8988T (cell line): ENCODE data around the gene LGALS16.
"Not testable (repeated sequence)": the region's sequence is repeated elsewhere in the genome, so short reads cannot be mapped to it uniquely, and the experiment has no call there.

Experiments
- DNase-seq: peaks from one replicate; pipeline ENCODE4 v3.0.0; 2011

LGALS16 gene, protein sequence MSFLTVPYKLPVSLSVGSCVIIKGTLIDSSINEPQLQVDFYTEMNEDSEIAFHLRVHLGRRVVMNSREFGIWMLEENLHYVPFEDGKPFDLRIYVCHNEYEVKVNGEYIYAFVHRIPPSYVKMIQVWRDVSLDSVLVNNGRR

DNA sequence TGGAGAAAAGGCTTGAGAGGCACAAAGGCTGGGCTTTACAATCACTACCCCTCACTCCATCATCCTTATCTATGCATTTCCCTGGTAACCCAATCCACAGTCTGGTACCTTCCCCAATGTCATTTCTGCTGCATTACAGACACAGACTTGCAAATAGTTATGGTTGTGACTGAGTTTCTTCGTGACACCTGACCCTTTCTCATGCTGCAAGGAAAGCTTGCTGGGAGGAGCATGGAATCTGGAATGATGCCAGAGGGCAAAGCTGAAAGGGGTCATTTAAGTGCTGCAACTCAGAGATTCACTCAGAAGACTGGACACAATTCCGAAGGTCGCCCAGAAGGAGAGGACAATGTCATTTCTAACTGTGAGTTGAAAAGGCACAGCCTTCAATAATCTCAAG lies at the start of gene LGALS16:
TSS of gene LGALS16 (plus strand) at position 301 of the 400 bp plus-strand sequence. CDS start at position 350, 49 bp downstream.
- DNase-seq: no peak

DNA sequence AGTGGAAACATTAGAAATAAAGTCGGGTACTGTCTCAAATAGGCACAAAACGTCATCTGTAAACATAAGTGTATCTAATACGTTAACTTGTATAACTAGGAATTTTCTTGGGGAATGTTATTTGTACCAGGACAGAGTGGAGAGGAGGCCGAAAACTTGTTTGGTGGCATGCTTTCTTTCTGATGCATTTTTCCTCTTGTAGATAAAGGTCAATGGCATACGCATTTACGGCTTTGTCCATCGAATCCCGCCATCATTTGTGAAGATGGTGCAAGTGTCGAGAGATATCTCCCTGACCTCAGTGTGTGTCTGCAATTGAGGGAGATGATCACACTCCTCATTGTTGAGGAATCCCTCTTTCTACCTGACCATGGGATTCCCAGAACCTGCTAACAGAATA lies 48.7 kb upstream of the LGALS16 start:
- DNase-seq: no peak

DNA sequence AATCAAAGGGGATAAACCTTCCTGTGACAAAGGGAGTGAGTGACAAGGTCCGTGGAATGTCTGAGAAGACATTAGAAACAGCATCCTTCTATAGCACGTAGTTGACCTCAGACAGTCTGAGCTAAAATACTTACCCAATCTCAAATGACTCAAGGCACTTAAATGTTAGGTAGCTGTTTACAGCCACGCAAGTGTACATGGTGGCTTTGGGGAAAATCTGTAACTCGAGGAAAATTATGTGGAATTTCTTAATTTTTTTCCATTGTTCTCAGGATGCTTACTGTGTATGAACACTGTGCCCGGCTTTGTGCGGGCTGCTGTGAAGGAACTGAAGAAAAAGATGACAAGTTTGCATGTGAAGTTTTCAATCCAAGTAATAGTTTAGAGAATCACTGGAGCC lies 48.2 kb upstream of the LGALS16 start:
- DNase-seq: no peak

DNA sequence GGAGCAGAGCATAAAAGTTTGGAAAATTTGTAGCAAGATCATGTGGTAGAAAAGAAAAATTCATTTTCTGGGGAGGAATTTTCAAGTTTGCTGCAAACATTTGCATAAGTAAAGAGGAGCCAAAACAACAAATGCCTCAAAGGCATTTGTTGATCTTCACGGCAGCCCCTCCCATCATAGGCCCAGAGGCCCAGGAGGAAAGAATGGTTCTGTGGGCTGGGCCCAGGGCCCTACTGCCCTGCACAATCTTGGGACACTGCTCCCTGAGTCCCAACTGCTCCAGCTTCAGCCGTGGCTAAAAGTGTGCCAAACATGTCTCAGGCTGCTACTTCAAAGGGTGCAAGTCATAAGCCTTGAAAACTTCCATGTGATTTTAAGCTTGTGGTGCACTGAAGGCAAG lies 42.1 kb upstream of the LGALS16 start:
- DNase-seq: no peak

DNA sequence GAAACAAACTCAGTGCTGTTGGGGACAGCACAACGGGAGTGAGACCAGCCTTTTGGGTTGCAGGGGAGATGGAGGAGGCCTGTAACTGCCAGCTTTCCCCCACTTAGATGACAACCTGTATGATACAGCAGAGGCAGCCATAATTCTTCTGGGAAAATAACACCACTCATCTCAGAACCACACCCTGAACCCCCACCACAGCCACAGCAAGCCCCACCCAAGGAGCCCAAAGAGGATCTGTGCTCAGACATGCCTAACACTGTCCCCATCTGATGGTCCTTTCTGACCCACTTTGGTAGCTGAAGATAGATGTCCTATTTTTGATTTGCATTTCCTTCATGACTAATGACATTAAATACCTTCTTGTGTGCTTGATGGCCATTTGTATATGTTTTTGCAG lies 38.0 kb upstream of the LGALS16 start:
- no peak for DNase-seq

DNA sequence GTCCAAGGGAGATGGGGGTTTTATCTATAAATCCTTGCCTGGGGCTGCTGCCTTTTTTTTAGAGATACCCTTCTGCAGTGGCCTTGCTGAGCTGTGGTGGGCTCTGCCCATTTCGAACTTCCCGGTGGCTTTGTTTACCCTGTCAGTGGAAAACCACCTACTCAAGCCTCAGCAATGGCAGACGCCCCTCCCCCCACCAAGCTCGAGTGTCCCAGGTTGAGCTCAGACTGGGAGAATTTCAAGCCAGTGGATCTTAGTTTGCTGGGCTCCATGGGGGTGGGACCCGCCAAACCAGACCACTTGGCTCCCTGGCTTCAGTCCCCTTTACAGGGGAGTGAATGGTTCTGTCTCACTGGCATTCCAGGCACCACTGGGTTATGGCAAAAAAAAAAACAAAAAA lies 31.8 kb upstream of the LGALS16 start:
- no peak for DNase-seq

DNA sequence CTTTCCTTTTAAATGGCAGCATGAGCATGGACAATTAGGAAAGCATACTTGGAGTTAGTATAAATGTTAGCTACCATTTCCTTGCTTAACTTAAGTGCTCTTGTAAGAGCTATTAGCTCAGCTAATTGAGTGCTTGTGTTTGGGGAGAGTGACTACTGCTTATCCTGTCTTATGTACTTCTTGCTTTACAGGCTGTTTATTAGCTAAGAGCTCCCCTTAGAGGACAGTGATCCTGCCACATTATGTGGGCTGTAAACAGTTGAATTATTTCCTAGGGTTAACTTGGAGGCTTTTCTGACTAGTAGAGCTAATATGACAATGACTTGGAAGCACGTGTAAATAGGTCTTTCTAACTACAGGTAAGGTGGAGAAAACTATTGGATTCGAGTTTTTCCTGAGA lies 28.1 kb upstream of the LGALS16 start:
- not testable (repeated sequence) for DNase-seq

DNA sequence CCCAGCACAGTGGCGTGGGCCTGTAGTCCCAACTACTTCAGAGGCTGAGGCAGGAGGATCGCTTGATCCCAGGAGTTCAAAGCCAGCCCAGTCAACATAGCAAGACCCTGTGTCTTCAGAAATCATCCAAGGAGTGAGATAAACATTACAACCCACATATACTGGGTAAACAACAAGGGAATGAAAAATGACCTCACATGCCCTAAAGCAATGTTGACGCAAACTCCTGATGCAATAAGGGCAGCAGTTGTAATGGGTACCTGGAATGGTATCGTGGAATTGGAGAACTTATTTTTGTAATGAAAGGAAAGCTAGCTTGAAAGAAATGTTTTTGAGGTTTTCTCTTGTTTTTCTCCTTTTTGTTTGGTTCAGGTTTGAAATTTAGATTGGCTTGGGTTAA lies 24.5 kb upstream of the LGALS16 start:
- no peak for DNase-seq

DNA sequence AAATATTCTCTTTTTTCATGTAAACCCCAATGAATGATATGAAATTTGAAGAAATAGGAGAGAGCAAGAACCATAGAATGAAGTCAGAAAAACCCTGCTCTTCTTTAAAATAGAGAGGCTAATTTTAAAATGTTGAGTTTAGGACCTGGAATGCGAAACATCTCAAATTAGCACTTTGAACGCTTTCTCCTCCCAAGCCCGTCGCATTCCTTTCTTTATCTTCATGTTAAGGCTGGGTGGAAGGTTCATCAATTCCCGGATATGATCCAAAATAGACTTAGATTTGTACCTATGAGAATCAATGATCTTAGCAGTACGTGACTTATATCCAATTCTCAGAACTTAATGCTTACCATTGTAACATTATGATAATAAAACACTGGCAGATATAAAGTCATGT lies 24.1 kb upstream of the LGALS16 start:
- no peak for DNase-seq

DNA sequence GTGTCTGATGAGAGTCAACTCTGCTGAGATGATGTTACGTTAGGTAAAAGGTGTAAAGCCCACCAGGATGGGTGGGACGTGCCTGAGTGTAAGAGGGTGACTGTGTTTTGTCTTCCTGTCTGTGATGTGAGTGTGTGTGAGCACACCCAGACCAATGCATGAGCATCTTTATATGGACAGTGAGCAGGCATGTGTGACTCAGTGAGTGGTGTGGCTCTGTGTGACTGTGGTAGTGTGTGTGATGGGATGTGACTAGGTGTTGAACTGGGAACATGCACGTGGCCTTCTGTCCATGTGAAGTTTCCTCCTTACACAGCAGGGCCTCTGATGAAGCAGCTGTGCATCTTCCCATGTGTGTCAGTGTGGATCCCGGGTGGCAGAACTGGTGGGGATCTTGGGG lies 17.8 kb upstream of the LGALS16 start:
- DNase-seq: no peak

DNA sequence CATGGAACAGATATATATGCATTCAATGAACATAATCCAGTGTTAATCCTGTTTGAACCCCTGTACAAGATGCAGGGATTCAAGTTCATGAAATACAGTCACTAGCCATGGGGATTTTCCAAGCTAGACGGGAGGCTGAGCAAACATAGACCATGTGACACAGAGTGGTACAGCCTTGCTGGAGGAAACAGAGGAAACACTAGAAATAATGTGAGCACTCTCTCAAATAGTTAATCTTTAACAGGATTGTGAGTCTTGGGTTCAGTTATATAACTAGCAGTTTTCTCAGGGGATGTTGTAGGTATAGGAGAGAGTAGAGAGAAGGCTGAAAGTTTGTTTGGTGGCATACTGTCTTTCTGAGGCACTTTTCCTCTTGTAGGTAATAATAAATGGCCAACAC lies 13.9 kb upstream of the LGALS16 start:
- no peak for DNase-seq

DNA sequence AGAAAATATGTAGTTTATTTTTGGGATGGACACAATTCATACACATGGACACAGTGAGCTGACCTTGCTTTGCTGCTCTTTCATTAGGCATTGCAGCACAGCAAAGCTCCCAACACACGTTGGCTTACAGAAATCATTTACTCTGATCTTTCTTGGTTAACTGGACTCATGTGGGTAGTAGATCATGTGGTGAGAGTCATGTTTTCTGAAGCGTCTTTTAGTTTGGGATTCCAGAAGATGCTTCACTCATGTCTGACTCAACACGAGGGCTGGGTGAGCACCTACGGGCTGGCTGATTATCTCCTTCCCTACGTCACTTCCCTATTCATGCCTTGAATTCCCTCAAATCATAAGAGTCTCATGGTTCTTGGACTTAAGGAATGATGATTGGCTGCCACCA lies 12.1 kb upstream of the LGALS16 start:
- DNase-seq: no peak

DNA sequence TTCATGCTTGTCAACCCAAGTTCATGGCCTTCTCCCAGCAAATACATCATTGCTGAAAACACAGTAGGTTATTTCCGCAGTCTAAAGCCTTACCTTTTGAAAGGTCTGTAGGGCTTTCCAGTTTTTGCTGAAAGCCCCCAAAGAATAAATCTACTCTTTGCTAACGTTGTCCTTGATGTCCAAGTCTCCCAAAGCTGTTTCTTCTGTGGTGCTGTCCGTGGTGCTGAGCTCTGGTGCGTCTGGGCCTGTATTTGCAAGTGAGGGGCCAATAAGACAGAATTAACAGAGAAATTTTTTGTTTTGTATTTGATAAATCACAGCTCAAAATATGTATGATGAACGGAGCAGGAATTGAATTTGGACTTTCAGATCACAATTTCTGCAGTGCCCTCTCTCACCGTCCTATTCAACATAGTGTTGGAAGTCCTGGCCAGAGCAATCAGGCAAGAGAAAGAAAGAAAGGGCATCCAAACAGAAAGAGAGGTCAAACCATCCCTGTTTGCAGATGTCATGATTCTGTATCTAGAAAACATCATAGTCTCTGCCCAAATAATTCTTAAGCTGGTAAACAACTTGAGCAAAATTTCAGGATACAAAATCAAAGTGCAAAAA lies 9.8 kb upstream of the LGALS16 start:
- no peak for DNase-seq

DNA sequence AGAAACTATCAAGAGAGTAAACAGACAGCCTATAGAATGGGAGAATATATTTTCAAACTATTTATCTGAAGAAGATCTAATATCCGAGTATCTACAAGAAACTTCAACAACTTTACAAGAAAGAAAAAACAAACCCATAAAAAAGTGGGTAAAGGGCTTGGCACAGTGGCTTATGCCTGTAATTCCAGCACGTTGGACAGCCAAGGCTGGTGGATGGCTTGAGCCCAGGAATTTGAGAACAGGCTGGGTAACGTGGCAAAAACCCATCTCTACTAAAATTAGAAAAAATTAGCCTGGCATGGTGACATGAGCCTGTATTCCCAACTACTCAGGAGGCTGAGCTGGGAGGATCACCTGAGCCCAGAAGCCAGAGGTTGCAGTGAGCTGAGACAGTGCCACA lies 7.8 kb upstream of the LGALS16 start:
- DNase-seq: no peak

DNA sequence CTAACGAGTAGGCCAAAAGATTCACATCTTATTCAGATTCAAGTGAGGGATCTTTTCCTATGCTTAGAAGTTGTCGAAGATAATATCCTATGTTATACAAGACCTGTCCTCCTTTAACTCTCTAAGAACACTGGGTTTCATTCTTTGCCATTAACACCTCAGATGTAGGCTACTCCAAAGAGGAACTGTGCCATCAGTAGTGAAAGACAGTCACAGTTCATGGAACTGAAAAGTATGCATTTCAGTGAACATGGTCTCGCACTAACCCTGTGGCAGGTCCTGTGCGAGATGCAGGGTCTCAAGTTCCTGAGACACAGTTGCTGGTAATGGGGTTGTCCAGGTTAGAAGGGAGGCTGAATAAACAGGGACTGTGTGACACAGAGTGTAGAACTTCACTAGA lies 4.1 kb downstream of the LGALS16 start:
- DNase-seq: no peak

DNA sequence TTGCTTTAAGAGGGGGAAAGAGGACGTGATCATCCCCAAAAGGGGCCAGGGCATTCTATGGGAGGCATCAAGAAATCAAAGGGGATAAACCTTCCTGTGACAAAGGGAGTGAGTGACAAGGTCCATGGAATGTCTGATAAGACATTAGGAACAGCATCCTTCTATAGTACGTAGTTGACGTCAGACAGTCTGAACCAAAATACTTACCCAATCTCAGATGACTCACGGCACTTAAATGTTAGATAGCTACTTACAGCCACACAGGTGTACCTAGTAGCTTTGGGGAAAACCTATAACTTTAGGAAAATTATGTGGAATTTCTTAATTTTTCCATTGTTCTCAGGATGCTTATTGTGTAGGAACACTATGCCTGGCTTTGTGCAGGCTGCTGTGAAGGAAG lies 4.9 kb downstream of the LGALS16 start:
- DNase-seq: no peak

DNA sequence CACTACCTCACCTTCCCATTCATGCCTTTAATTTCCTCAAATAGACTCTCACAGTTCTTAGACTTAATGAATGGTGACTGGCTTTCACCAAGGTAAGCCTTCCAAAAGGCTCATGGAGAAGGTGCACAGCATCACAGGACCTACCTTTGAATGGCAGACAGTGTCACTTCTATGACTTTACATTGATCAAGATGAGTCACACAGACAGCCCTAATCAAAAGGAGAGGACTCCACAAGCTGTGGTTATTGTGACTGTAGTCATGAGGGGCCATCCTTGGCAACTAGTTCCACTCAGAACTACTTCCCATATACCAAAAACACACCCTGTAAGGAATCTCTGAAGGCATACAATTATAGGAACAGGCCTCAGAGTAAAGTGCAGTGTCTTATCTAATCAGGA lies 5.9 kb downstream of the LGALS16 start:
- no peak for DNase-seq

DNA sequence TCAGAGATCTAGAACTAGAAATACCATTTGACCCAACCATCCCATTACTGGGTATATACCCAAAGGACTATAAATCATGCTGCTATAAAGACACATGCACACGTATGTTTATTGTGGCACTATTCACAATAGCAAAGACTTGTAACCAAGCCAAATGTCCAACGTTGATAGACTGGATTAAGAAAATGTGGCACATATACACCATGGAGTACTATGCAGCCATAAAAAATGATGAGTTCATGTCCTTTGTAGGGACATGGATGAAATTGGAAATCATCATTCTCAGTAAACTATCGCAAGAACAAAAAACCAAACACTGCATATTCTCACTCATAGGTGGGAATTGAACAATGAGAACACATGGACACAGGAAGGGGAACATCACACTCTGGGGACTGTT lies 14.1 kb downstream of the LGALS16 start:
- DNase-seq: not testable (repeated sequence)

DNA sequence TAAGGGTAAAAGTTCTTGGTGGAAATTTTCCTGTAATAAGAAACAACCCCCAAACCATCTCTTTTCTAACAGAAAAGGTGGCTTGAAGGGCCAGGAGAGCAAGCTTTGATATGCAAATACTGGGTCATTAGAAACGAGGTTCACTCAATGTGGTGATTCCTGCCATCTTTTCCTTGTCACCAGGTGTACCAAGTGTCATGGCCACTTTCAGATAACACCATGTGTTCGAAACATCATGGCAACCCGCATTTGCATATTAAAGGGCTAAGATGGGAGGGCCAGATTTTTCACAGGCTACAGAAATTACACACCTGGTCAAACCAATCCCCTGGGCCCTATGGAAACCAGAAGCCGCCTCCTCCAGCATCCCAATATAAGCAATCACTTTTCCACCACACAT lies 15.3 kb downstream of the LGALS16 start:
- no peak for DNase-seq

DNA sequence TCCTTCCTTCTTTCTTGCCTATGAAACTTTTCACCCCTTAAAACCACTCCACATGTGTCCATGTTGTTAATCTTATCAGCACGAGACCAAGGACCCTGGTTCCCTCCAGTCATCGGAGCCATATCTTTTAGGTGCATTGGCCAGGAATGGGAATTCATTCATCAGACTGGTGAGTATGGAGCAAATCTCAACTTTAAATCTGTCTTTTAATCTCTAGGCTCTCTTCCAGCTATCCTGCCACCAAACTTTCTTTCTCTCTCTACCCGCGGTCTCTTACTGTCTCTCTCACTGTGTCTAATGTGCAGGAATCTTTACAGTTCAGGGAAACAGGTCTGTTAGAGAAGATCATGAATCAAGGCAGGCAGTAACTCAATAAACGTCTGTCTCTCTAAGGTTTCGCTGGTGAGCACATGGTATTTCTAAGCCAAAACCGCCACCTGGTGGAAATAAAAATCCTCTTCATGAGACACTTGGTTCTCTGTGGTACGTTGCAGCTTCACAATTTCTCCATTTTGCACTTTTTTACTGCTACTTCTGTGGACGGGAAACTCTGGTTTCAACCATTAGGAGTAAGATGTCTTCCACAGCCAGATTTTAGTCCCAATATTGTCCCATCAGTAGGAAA lies 16.1 kb downstream of the LGALS16 start:
- no peak for DNase-seq

DNA sequence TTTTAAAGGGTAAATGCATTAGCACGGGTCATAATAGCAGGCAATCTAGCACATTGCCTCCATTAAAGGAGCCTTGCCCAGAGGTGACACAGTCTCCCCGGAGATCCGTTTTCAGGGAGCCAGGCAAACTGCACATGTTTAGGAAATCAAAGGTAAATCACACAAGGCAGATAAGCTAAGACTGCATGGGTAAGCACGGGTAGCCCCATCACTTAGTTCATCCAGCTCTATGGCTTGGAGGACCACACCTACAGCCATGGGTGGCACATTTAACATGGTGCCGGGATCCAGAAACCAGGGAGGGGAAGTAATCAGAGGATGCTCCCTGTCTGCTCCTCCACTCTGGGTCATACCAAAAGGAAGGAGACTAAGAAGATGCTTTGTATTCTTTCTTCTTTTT lies 16.8 kb downstream of the LGALS16 start:
- no peak for DNase-seq

DNA sequence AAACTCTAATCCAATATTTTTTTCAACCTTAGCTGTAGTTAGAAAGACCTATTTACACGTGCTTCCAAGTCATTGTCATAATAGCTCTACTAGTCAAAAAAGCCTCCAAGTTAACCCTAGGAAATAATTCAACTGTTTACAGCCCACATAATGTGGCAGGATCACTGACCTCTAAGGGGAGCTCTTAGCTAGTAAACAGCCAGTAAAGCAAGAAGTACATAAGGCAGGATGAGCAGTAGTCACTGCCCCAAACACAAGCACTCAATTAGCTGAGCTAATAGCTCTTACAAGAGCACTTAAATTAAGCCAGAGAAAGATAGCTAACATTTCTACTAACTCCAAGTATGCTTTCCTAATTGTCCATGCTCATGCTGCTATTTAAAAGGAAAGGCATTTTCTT lies 18.1 kb downstream of the LGALS16 start:
- not testable (repeated sequence) for DNase-seq

DNA sequence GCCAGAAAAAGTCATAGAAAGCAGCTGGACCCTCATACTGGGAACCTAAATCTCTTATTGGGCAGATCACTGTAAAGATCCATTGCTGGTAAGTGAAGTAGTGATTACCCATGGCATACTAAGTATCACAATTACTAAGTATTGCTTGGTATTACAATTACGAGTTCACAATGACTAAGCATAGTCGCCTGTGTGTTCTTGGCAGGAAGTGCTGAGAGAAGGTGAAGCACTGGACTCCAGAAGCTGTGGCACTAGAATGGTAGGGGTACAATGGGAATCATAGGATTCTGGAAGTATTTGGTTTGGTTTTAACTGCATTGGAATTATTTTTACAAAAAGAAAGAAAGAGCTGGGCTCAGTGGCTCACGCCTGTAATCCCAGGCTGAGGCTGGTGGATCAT lies 20.3 kb downstream of the LGALS16 start:
- no peak for DNase-seq

DNA sequence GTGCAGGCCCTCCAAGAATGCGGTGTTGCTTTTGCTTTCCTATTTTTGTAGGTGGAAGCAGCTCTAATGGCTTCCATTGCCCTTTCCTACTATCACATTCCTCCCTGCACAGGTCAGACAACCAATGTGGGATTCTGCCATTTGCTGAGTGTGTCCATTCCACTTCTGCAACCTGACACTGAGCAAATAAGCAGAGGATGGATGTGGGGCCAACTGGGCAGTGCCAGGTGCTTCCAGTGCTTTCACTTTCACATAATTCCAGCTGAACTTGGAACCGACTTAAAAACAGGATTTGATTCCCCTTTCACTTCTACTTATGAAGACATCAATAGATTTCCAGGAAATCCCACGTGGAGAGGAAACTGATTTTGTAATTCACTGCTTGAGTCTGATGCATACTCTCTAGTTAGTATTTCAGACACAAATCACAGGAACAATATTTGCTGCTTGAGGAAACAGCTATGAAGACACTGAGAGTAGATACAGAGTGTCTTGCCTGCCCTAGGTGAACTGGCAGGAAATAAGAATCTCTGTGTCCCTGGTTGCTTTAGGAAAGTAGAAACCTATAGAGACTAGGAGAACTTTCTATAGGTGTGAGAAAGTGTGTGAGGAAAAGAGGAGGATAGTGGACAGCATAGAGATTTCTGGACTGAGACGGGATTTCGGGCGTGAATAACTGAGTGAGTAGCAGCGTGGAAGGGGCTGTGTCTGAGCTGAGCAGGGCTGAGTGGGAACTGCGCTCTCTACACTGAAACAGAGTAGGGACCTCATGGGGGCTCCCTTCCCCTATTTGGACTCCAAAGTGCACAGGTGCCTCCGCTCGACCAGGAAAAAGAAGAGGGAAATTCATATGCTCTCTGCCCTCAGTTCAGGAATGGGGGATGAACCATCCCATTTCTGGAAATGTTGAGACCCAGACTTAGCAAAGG lies 22.5 kb downstream of the LGALS16 start:
- DNase-seq: no peak
